Liver (tissue), 9 donors: Measurements from ENCODE around the gene FADS1. TPM values are rescaled to one million over a fixed set of nuclear protein-coding genes. Genes with fewer than 3 reads are reported as not detected.

Experiments
- DNase-seq: peaks from one replicate; pipeline ENCODE4 v3.0.0-alpha.2; 2017; ENCODE audit warnings: low spot score
- H3K27ac ChIP-seq, 2 donors: one replicate each; pipeline ENCODE4 v1.7.0; 2013; ENCODE audit warnings: inconsistent platforms in 2 of 2, low read length in 2 of 2, control low read depth in 1 of 2, low read depth in 1 of 2, mild to moderate bottlenecking in 1 of 2
- H3K27me3 ChIP-seq, 4 donors: one replicate each; pipeline versions ENCODE4 v1.6.1 to v1.7.0; 2013; ENCODE audit warnings: low read length in 3 of 4, inconsistent platforms in 1 of 4, mild to moderate bottlenecking in 1 of 4, moderate library complexity in 1 of 4; ENCODE audit not compliant: control insufficient read depth in 4 of 4, insufficient read depth in 4 of 4
- H3K36me3 ChIP-seq, 4 donors: one replicate each; pipeline versions ENCODE4 v1.6.1 to v1.7.0; 2013; ENCODE audit warnings: low read length in 3 of 4, mild to moderate bottlenecking in 3 of 4, low read depth in 1 of 4, moderate library complexity in 1 of 4; ENCODE audit not compliant: control insufficient read depth in 4 of 4, insufficient read depth in 3 of 4
- H3K4me1 ChIP-seq, 4 donors: one replicate each; pipeline versions ENCODE4 v1.6.1 to v1.7.0; 2013; ENCODE audit warnings: low read length in 3 of 4, mild to moderate bottlenecking in 3 of 4, moderate library complexity in 1 of 4; ENCODE audit not compliant: control insufficient read depth in 4 of 4, insufficient read depth in 4 of 4
- H3K4me3 ChIP-seq, 3 donors: one replicate each; pipeline versions ENCODE4 v1.6.1 to v1.7.0; 2013; ENCODE audit warnings: low read length in 3 of 3, control low read depth in 1 of 3, low read depth in 1 of 3, mild to moderate bottlenecking in 1 of 3
- H3K9ac ChIP-seq, 2 donors: one replicate each; pipeline ENCODE4 v1.7.0; 2013; ENCODE audit warnings: low read length in 2 of 2, mild to moderate bottlenecking in 2 of 2, moderate library complexity in 2 of 2, control low read depth in 1 of 2, low read depth in 1 of 2
- H3K9me3 ChIP-seq, 4 donors: one replicate each; pipeline versions ENCODE4 v1.6.1 to v1.7.0; 2013; ENCODE audit warnings: low read length in 3 of 4; ENCODE audit not compliant: control insufficient read depth in 4 of 4
- EGR1 ChIP-seq, 2 donors: IDR thresholded peaks; 2 replicates each; pipeline ENCODE4 v1.6.1; 2016 to 2018; ENCODE audit warnings: antibody characterized with exemption in 2 of 2, low read depth in 2 of 2
- FOXA1 ChIP-seq: IDR thresholded peaks from 2 replicates; pipeline ENCODE4 v1.6.1; 2016; ENCODE audit warnings: antibody characterized with exemption
- FOXA2 ChIP-seq: IDR thresholded peaks from 2 replicates; pipeline ENCODE4 v1.6.1; 2016; ENCODE audit warnings: antibody characterized with exemption
- GABPA ChIP-seq, 2 donors: IDR thresholded peaks in 1 of 2; conservative IDR thresholded peaks in 1 of 2; 2 replicates each; pipeline ENCODE4 v1.6.1; 2016; ENCODE audit warnings: antibody characterized with exemption in 2 of 2, mild to moderate bottlenecking in 1 of 2, moderate library complexity in 1 of 2
- HNF4A ChIP-seq, 2 donors: conservative IDR thresholded peaks; 2 replicates each; pipeline ENCODE4 v1.6.1; 2016; ENCODE audit warnings: antibody characterized with exemption in 2 of 2, mild to moderate bottlenecking in 2 of 2
- HNF4G ChIP-seq: IDR thresholded peaks from 2 replicates; pipeline ENCODE4 v1.6.1; 2016; ENCODE audit warnings: antibody characterized with exemption
- JUND ChIP-seq, 2 donors: IDR thresholded peaks; 2 replicates each; pipeline ENCODE4 v1.6.1; 2016; ENCODE audit warnings: antibody characterized with exemption in 2 of 2
- NR2F2 ChIP-seq: IDR thresholded peaks from 2 replicates; pipeline ENCODE4 v1.6.1; 2016; ENCODE audit warnings: antibody characterized with exemption
- RAD21 ChIP-seq, 2 donors: IDR thresholded peaks; 2 replicates each; pipeline ENCODE4 v1.6.1; 2016; ENCODE audit warnings: antibody characterized with exemption in 2 of 2, mild to moderate bottlenecking in 2 of 2
- RXRA ChIP-seq, 2 donors: IDR thresholded peaks; 2 replicates each; pipeline ENCODE4 v1.6.1; 2017 to 2018; ENCODE audit warnings: antibody characterized with exemption in 2 of 2, mild to moderate bottlenecking in 1 of 2
- SP1 ChIP-seq: IDR thresholded peaks from 2 replicates; pipeline ENCODE4 v1.6.1; 2018; ENCODE audit warnings: antibody characterized with exemption, mild to moderate bottlenecking
- TAF1 ChIP-seq: conservative IDR thresholded peaks from 2 replicates; pipeline ENCODE4 v1.6.1; 2016; ENCODE audit warnings: antibody characterized with exemption, mild to moderate bottlenecking
- YY1 ChIP-seq: IDR thresholded peaks from 2 replicates; pipeline ENCODE4 v1.6.1; 2016; ENCODE audit warnings: antibody characterized with exemption, mild to moderate bottlenecking
- WGBS: extraction: QIAGEN DNeasy Blood & Tissue Kit; methylation state at CpG from one replicate; pipeline ENCODE4 v1.1.7; 2013; 5-methylcytosine and 5-hydroxymethylcytosine counted together
- polyA plus RNA-seq, 2 donors: library from polyadenylated mRNA; stranded (reverse) in 1 of 2; unstranded in 1 of 2; fragments of 200-250 nt in 1 of 2; fragments of >200 nt in 1 of 2; fragmentation: Nextera tagmentation in 1 of 2; extraction: Ambion mirVana in 1 of 2; gene quantifications; one replicate each; pipeline versions ENCODE4 v1.2.1 to v1.2.3, GENCODE V29; 2013 to 2015
- total RNA-seq, 2 donors: library from RNA; depleted of rRNA; stranded (reverse); fragments of >200 nt; gene quantifications; one replicate each; pipeline ENCODE4 v1.2.3, GENCODE V29; 2014
- TF ChIP-seq, protein P1 (sequence below): IDR thresholded peaks from 2 replicates; pipeline ENCODE4 v1.6.1; 2016; ENCODE audit warnings: antibody characterized with exemption
- TF ChIP-seq, protein P2 (sequence below): fragments of 150-350 bp; IDR thresholded peaks from 2 replicates; pipeline ENCODE4 v1.5.1; 2017; ENCODE audit warnings: improper control_type of control experiment, low read depth, low read length; ENCODE audit not compliant: missing input control
- TF ChIP-seq, protein P3 (sequence below): IDR thresholded peaks from 2 replicates; pipeline ENCODE4 v1.6.1; 2016; ENCODE audit warnings: antibody characterized with exemption
- TF ChIP-seq, protein P4 (sequence below): IDR thresholded peaks from 2 replicates; pipeline ENCODE4 v1.6.1; 2016; ENCODE audit warnings: antibody characterized with exemption, mild to moderate bottlenecking
- TF ChIP-seq, protein P5 (sequence below): IDR thresholded peaks from 2 replicates; pipeline ENCODE4 v1.6.1; 2016; ENCODE audit warnings: antibody characterized with exemption
- donor health status: healthy.
- donor health status: healthy.
- donor health status: healthy.
- donor health status: healthy.
- donor health status: healthy.

Gene FADS1
- total and polyA plus RNA-seq, 4 donors, result 16.8 to 137 (median 58.7) TPM

DNA sequence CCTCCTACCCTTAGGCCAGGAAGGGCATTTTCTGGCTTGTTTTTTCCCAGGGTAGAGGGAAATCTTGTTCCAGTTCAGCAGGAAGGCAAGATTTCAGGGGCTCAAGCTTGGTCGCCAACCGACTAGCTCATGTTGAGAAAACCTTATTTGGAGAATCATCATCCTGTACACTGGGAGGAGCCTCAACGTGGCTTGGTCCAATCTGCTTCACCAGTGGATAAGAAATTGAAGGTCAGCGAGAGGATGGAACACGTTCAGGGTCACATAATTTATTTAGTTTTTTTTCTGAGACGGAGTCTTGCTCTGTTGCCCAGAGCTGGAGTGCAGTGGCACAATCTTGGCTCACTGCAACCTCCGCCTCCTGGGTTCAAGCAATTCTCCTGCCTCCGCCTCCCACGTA, 31.8 kb upstream of the FADS1 start:
- Histone ChIP-seq H3K9ac (no peak overlapping the region), H3K4me3 (no peak overlapping the region), H3K36me3 (peaks cover 4 to 30% (median 17%) of the 10 kb centered on the region in 4 donors), H3K4me1 (peaks cover 0 to 14% (median 1%) of the 10 kb centered on the region in 4 donors), H3K9me3 (no peaks in the 10 kb centered on the region), H3K27ac (no peak overlapping the region), H3K27me3 (no peaks in the 10 kb centered on the region)
- TF ChIP-seq, protein P1, sequence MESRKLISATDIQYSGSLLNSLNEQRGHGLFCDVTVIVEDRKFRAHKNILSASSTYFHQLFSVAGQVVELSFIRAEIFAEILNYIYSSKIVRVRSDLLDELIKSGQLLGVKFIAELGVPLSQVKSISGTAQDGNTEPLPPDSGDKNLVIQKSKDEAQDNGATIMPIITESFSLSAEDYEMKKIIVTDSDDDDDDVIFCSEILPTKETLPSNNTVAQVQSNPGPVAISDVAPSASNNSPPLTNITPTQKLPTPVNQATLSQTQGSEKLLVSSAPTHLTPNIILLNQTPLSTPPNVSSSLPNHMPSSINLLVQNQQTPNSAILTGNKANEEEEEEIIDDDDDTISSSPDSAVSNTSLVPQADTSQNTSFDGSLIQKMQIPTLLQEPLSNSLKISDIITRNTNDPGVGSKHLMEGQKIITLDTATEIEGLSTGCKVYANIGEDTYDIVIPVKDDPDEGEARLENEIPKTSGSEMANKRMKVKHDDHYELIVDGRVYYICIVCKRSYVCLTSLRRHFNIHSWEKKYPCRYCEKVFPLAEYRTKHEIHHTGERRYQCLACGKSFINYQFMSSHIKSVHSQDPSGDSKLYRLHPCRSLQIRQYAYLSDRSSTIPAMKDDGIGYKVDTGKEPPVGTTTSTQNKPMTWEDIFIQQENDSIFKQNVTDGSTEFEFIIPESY, result no peak
- TF ChIP-seq HNF4A (conservative IDR thresholded peaks at IDR 0.05) (no peak), JUND (IDR thresholded peaks at IDR 0.05) (no peak), RAD21 (IDR thresholded peaks at IDR 0.05) (no peak), SP1 (no peak), RXRA (IDR thresholded peaks at IDR 0.05) (no peak), FOXA2 (no peak), EGR1 (IDR thresholded peaks at IDR 0.05; ENCODE audit: low read depth in 2 of 2) (no peak), TAF1 (no peak), FOXA1 (no peak), YY1 (no peak), GABPA (IDR thresholded peaks at IDR 0.05 in 1 of 2, conservative IDR thresholded peaks at IDR 0.05 in 1 of 2) (no peak), NR2F2 (no peak), HNF4G (no peak)
- TF ChIP-seq, protein P2, sequence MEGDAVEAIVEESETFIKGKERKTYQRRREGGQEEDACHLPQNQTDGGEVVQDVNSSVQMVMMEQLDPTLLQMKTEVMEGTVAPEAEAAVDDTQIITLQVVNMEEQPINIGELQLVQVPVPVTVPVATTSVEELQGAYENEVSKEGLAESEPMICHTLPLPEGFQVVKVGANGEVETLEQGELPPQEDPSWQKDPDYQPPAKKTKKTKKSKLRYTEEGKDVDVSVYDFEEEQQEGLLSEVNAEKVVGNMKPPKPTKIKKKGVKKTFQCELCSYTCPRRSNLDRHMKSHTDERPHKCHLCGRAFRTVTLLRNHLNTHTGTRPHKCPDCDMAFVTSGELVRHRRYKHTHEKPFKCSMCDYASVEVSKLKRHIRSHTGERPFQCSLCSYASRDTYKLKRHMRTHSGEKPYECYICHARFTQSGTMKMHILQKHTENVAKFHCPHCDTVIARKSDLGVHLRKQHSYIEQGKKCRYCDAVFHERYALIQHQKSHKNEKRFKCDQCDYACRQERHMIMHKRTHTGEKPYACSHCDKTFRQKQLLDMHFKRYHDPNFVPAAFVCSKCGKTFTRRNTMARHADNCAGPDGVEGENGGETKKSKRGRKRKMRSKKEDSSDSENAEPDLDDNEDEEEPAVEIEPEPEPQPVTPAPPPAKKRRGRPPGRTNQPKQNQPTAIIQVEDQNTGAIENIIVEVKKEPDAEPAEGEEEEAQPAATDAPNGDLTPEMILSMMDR, result no peak
- TF ChIP-seq, protein P3, sequence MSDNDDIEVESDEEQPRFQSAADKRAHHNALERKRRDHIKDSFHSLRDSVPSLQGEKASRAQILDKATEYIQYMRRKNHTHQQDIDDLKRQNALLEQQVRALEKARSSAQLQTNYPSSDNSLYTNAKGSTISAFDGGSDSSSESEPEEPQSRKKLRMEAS, result no peak
- TF ChIP-seq, protein P4, sequence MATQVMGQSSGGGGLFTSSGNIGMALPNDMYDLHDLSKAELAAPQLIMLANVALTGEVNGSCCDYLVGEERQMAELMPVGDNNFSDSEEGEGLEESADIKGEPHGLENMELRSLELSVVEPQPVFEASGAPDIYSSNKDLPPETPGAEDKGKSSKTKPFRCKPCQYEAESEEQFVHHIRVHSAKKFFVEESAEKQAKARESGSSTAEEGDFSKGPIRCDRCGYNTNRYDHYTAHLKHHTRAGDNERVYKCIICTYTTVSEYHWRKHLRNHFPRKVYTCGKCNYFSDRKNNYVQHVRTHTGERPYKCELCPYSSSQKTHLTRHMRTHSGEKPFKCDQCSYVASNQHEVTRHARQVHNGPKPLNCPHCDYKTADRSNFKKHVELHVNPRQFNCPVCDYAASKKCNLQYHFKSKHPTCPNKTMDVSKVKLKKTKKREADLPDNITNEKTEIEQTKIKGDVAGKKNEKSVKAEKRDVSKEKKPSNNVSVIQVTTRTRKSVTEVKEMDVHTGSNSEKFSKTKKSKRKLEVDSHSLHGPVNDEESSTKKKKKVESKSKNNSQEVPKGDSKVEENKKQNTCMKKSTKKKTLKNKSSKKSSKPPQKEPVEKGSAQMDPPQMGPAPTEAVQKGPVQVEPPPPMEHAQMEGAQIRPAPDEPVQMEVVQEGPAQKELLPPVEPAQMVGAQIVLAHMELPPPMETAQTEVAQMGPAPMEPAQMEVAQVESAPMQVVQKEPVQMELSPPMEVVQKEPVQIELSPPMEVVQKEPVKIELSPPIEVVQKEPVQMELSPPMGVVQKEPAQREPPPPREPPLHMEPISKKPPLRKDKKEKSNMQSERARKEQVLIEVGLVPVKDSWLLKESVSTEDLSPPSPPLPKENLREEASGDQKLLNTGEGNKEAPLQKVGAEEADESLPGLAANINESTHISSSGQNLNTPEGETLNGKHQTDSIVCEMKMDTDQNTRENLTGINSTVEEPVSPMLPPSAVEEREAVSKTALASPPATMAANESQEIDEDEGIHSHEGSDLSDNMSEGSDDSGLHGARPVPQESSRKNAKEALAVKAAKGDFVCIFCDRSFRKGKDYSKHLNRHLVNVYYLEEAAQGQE, result no peak
- TF ChIP-seq, protein P5, sequence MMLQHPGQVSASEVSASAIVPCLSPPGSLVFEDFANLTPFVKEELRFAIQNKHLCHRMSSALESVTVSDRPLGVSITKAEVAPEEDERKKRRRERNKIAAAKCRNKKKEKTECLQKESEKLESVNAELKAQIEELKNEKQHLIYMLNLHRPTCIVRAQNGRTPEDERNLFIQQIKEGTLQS, result no peak
- DNase-seq, result no peak
- WGBS, result 94% methylated on average over 9 of the region's 9 CpGs
